ENCODE results near the gene WDR64. TPM values are rescaled to one million over a fixed set of nuclear protein-coding genes. Genes with fewer than 3 reads are reported as not detected.

The WDR64 gene
- total and polyA plus RNA-seq, 2 donors (not counting 3 experiments of a cell fraction or from before 2014, with no cell fraction given): not detected

GRCh38 chr1:241697640-241698018 is 45.5 kb downstream of the WDR64 start:
- no peaks in the 10 kb centered on the region for H3K79me2 ChIP-seq (ENCODE audit: control insufficient read depth, insufficient read depth, low read length)
- intact Hi-C loops (cut with micrococcal nuclease): no loop called here
- FAIRE-seq: no peak
- no peak for DNase-seq (ENCODE audit: low read depth, low spot score)
- H3K9me3 ChIP-seq (replicated peaks; ENCODE audit: control insufficient read depth, insufficient read depth, low read length): no peaks in the 10 kb centered on the region
- H3K4me3 ChIP-seq (replicated peaks in 1 of 3; ENCODE audit: insufficient read depth in 1 of 3, low read depth in 1 of 3, low read length in 3 of 3): no peak overlapping the region
- dilution Hi-C loops (cut with MboI; ENCODE audit: extremely low pct_ligation_motif_present, low sequenced_read_pairs): no loop called here
- no TSS peak for BruUV-seq (replicated peaks)
- POLR2A ChIA-PET: no interaction called here
- no peak overlapping the region for H2AFZ ChIP-seq (ENCODE audit: low read depth, low read length)
- H3K27me3 ChIP-seq (ENCODE audit: control insufficient read depth in 2 of 2, insufficient read depth in 2 of 2, low read length in 2 of 2): no peaks in the 10 kb centered on the region
- H3K4me1 ChIP-seq (ENCODE audit: control insufficient read depth, extremely low read depth, insufficient read depth, low read length): no peaks in the 10 kb centered on the region
- H4K20me1 ChIP-seq (replicated peaks; ENCODE audit: control insufficient read depth, extremely low read depth, insufficient read depth, low read length): no peaks in the 10 kb centered on the region
- H3K9ac ChIP-seq (replicated peaks; ENCODE audit: extremely low read depth, insufficient read depth, low read length): no peak overlapping the region
- no peak for TF ChIP-seq FOS (IDR thresholded peaks at IDR 0.05; ENCODE audit: borderline replicate concordance, insufficient read depth, low read length)
- no peak for TF ChIP-seq POLR2A (IDR thresholded peaks at IDR 0.05; ENCODE audit: low read depth, low read length)
- no peak for TF ChIP-seq MYC (IDR thresholded peaks at IDR 0.05; ENCODE audit: low read depth, low read length)
- TF ChIP-seq GATA2 (IDR thresholded peaks at IDR 0.05; ENCODE audit: insufficient read depth, insufficient read length, low read depth, low read length): no peak
- TF ChIP-seq, protein P1, sequence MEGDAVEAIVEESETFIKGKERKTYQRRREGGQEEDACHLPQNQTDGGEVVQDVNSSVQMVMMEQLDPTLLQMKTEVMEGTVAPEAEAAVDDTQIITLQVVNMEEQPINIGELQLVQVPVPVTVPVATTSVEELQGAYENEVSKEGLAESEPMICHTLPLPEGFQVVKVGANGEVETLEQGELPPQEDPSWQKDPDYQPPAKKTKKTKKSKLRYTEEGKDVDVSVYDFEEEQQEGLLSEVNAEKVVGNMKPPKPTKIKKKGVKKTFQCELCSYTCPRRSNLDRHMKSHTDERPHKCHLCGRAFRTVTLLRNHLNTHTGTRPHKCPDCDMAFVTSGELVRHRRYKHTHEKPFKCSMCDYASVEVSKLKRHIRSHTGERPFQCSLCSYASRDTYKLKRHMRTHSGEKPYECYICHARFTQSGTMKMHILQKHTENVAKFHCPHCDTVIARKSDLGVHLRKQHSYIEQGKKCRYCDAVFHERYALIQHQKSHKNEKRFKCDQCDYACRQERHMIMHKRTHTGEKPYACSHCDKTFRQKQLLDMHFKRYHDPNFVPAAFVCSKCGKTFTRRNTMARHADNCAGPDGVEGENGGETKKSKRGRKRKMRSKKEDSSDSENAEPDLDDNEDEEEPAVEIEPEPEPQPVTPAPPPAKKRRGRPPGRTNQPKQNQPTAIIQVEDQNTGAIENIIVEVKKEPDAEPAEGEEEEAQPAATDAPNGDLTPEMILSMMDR (IDR thresholded peaks at IDR 0.05; ENCODE audit: extremely low read depth in 1 of 2, insufficient read depth in 1 of 2, low read depth in 1 of 2, low read length in 2 of 2): no peak
- no peak for TF ChIP-seq JUN (IDR thresholded peaks at IDR 0.05; ENCODE audit: borderline replicate concordance, insufficient read depth, insufficient read length, low read depth)
- no peak for TF ChIP-seq MAX (IDR thresholded peaks at IDR 0.05; ENCODE audit: insufficient read depth, insufficient read length)
- no peak for TF ChIP-seq POLR2AphosphoS5 (IDR thresholded peaks at IDR 0.05; ENCODE audit: insufficient read depth, low read depth, low read length)
- TF ChIP-seq EZH2 (IDR thresholded peaks at IDR 0.05; ENCODE audit: borderline replicate concordance, low read depth, low read length, severe bottlenecking): no peak
- H3K36me3 ChIP-seq (ENCODE audit: control insufficient read depth in 2 of 2, extremely low read depth in 1 of 2, insufficient read depth in 2 of 2, low read length in 2 of 2): no peaks in the 10 kb centered on the region
- H3K9me1 ChIP-seq (replicated peaks; ENCODE audit: control insufficient read depth, extremely low read depth, insufficient read depth, low read length): no peaks in the 10 kb centered on the region
- H3K4me2 ChIP-seq (ENCODE audit: insufficient read depth, low read length): no peak overlapping the region
- CTCF ChIA-PET: no interaction called here
- H3K27ac ChIP-seq (ENCODE audit: insufficient read depth, low read depth, low read length): no peak overlapping the region

Measured in endothelial cell of umbilical vein (primary cell).